Stimulated activated CD4-positive, alpha-beta T cell treated with anti-CD3 and anti-CD28 coated beads, Interleukin-15, amount 100 ng/mL, for 24 hours (primary cell): ENCODE data around the gene SCLY.
"Not testable (repeated sequence)": the region's sequence is repeated elsewhere in the genome, so short reads cannot be mapped to it uniquely, and the experiment has no call there.

Experiments
- DNase-seq: peaks from one replicate; pipeline ENCODE4 v3.0.0-alpha.2; 2020

SCLY gene

DNA sequence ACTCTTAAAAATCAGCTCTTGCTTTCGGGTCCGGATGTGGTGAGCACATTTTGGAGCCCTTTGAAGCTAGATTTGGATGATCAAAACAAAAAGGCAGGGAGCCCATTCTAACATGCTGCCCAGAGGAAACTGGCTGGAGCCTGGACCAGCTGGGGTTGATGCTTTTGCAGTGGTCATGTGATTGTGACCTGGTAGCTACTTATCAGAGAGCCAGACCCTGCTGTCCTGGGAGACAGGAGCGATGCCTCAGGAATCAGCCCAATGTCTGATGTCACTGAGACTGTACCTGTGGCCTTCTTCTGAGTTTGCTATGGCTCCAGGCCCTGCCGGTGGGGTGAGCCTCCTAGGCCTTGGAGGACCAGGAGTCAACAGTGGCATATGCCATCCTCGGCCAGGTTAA lies 18.7 kb upstream of the SCLY start:
- DNase-seq, result no peak

- no peak for DNase-seq
Observed at GRCh38 chr2:238042849-238043584, 17.8 kb upstream of the SCLY start.

- DNase-seq, result no peak
Observed at GRCh38 chr2:238043851-238044250, 16.9 kb upstream of the SCLY start.

GRCh38 chr2:238045575-238045974 lies 15.2 kb upstream of the SCLY start:
- DNase-seq, result no peak

DNA sequence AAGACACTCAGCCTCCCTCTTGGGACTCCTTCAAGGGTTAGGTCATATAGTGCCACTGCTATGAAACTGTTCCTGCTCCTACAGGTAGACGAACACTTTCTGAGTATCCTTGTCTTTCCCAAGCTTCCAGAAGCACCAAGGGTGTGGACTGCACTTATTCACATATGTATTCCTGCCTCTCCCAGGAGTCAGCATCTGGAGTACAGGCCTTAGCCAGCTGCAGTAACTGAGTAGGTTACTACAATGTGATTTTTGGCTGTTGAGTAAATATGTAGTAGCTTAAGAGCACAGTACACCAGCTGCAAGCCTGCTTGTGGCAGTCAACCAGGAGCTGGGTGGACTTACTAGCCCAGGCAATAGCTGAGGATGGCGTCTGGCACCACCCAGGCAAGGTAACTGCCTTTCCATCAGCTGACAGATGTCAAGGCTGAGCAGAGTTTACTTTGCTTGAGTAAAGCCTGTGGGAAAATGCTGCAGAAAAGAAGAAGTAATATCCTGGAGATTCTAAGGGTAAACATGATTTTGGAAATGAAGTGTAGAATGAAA lies 14.0 kb upstream of the SCLY start:
- DNase-seq, result no peak

- no peak for DNase-seq
Observed at GRCh38 chr2:238053191-238053776, 7.5 kb upstream of the SCLY start.

GRCh38 chr2:238055841-238056240 lies 5.0 kb upstream of the SCLY start:
- DNase-seq, result no peak

DNA sequence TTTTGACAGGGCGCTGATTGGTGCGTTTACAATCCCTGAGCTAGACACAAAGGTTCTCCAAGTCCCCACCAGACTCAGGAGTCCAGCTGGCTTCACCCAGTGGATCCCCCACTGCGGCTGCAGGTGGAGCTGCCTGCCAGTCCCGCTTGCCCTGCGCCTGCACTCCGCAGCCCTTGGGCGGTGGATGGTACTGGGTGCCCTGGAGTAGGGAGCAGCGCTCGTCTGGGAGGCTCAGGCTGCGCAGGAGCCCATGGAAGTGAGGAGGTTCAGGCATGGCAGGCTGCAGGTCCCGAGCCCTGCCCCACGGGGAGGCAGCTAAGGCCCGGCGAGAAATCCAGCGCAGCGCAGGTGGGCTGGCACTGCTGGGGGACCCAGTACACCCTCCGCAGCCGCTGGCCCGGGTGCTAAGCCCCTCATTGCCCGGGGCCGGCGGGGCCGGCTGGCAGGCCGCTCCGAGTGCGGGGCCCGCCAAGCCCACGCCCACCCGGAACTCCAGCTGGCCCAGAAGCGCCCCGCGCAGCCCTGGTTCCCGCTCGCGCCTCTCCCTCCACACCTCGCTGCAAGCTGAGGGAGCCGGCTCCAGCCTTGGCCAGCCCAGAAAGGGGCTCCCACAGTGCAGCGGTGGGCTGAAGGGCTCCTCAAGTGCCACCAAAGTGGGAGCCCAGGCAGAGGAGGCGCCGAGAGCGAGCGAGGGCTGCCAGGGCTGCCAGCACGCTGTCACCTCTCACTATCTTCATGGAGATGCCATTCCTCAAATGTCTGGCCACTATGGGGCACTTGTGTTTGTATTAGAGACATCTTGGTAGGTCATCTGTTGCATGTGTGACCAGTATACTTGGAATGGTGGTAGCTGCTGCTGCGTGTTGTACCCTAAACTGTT lies 2.9 kb upstream of the SCLY start:
- not testable (repeated sequence) for DNase-seq

DNA sequence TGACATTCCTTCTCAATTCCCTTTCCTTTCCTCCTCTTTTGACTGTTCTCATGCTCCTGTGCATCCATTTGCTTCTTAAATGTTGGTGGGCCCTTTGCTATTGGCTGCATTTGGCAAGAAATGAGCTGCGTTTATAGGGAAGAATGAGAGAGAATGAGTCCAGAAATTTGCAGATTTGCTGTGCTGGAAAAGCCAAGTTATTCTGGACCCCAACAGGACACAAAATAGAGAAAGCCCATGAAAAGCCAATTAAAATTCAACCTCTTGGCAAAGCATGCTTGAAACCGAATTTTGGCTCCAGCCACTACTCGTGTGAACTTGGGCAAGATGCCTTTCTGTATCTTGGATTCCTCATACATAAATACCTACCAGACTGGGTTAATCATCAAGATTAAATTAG lies 1.3 kb upstream of the SCLY start:
- no peak for DNase-seq

GRCh38 chr2:238060096-238060541 lies 682 bp upstream of the SCLY start:
- DNase-seq, result peak; percentile 20

- peak; percentile 56 for DNase-seq
Observed at GRCh38 chr2:238061315-238062202, 758 bp downstream of the SCLY start.

DNA sequence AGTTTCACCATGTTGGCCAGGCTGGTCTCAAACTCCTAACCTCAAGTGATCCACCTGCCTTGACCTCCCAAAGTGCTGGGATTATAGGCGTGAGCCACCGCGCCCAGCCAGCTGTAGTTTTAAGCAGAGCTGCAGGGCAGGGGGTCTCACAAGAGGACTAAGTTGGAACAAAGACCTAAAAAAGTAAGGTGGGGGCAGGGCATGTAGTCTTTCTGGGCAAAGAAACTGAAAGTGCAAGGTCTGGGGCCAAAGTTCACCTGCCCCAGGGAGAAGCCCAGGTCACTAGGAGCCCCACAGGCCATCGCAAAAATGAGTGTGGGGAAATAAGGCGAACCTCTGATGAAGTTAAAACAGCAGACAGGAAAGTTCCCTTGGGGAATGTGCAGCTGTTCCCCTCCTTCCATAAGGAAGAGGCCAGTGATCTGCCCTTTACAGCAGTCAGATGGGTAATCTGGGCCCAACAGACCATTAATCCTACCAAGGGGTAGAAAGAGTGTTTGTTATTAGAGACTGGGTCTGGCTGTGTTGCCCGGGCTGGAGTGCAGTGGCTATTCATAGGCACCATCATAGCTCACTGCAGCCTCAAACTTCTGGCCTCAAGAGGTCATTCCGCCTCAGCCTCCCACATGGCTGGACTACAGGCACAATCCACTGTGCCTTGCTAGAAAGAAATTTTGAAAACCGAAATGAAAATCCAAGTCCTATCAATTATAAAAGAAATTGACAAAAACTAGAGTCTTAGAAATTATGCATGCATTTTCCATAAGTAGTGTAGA lies 2.8 kb downstream of the SCLY start:
- DNase-seq, result no peak

GRCh38 chr2:238064376-238064775 lies 3.6 kb downstream of the SCLY start:
- peak; percentile 25 for DNase-seq

DNA sequence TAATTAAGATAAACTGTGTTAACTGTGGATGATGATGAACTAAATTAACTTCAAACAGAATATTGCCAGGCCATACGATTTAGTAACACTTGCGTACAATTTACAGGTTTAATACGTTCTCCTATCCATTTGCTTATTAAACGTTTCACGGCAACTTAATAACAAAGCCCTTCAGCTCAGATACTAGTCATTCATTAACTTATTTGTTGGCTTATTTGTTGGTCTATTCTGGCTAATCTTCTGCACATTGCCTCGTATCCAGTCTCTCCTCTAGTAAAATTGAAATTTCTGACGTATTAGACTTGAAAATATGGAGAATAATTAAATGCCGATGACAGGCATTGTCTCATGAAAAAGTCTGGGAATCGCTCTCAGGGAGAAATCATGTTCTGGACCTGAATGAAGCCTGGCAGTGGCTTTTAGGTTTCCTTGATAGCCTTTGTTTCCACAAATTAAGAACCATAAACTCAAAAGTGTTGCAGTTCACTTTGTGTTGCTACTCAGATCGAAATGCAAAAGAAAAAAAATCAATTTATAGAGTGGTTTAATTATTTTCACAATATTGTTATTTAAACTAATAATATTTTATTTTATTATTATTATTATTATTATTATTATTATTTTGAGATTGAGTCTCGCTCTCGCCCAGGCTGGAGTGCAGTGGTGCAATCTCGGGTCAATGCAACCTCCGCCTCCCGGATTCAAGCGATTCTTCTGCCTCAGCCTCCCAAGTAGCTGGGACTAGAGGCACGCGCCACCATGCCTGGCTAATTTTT lies 4.5 kb downstream of the SCLY start:
- no peak for DNase-seq

- no peak for DNase-seq
Observed at GRCh38 chr2:238066218-238066617, 5.4 kb downstream of the SCLY start.

- DNase-seq, result peak; percentile 65
Observed at GRCh38 chr2:238066718-238067117, 5.9 kb downstream of the SCLY start.

GRCh38 chr2:238067939-238068338 lies 7.1 kb downstream of the SCLY start:
- no peak for DNase-seq

GRCh38 chr2:238069021-238069709 lies 8.4 kb downstream of the SCLY start:
- DNase-seq, result no peak

GRCh38 chr2:238069877-238070276 lies 9.1 kb downstream of the SCLY start:
- no peak for DNase-seq

- no peak for DNase-seq
Observed at GRCh38 chr2:238075397-238075796, 14.6 kb downstream of the SCLY start.
